Mesothelial cell of epicardium (in vitro differentiated cells): Measurements from ENCODE around the gene CDH12. TPM values are rescaled to one million over a fixed set of nuclear protein-coding genes. Genes with fewer than 3 reads are reported as not detected.
"Not testable (repeated sequence)": the region's sequence is repeated elsewhere in the genome, so short reads cannot be mapped to it uniquely, and the experiment has no call there.

ENCODE experiments used
- DNase-seq, 2 experiments: peaks; one replicate each; pipeline ENCODE4 v3.0.0; 2021; ENCODE audit warnings: low spot score in 2 of 2; ENCODE audit not compliant: unreplicated experiment in 2 of 2
- H3K27ac Mint-ChIP-seq: 2 replicates; pipeline ENCODE4 v1.8.0; 2021; ENCODE audit warnings: mixed read lengths
- H3K27me3 Mint-ChIP-seq: 2 replicates; pipeline ENCODE4 v1.8.0; 2021; ENCODE audit warnings: low read depth, mixed read lengths
- H3K36me3 Mint-ChIP-seq: 2 replicates; pipeline ENCODE4 v1.8.0; 2021; ENCODE audit warnings: mixed read lengths
- H3K4me1 Mint-ChIP-seq: 2 replicates; pipeline ENCODE4 v1.8.0; 2021; ENCODE audit warnings: mixed read lengths
- H3K4me3 Mint-ChIP-seq: 2 replicates; pipeline ENCODE4 v1.8.0; 2021; ENCODE audit warnings: mild to moderate bottlenecking, moderate library complexity, mixed read lengths
- H3K9me3 Mint-ChIP-seq: 2 replicates; pipeline ENCODE4 v1.8.0; 2021; ENCODE audit warnings: mixed read lengths
- CTCF ChIP-seq: fragments of 200-600 bp; sonication (generic); IDR thresholded peaks from one replicate; pipeline ENCODE4 v1.5.0; 2021; ENCODE audit warnings: antibody characterized with exemption; ENCODE audit not compliant: unreplicated experiment
- total RNA-seq: library from RNA; stranded (reverse); gene quantifications from 3 replicates; pipeline ENCODE4 v1.2.1, GENCODE V29; 2021

CDH12 gene
- total RNA-seq, 1 donor from 2014 or later, result 1.6 TPM

GRCh38 chr5:22892441-22892840 lies 39.3 kb upstream of the CDH12 start:
- Mint-ChIP-seq H3K36me3 (no peaks in the 10 kb centered on the region), H3K4me1 (peaks cover 4% of the 10 kb centered on the region), H3K4me3 (no peak overlapping the region), H3K27me3 (peaks cover 4% of the 10 kb centered on the region), H3K9me3 (no peaks in the 10 kb centered on the region), H3K27ac (no peak overlapping the region)
- TF ChIP-seq CTCF, result no peak
- DNase-seq, result no peak

GRCh38 chr5:22889720-22890119 lies 36.6 kb upstream of the CDH12 start:
- no peak overlapping the region for H3K27ac Mint-ChIP-seq
- no peaks in the 10 kb centered on the region for H3K4me1 Mint-ChIP-seq
- no peak overlapping the region for H3K4me3 Mint-ChIP-seq
- H3K9me3 Mint-ChIP-seq, result no peaks in the 10 kb centered on the region
- no peaks in the 10 kb centered on the region for H3K36me3 Mint-ChIP-seq
- no peak for DNase-seq
- H3K27me3 Mint-ChIP-seq, result peaks cover 8% of the 10 kb centered on the region
- TF ChIP-seq CTCF, result no peak

- no peak for TF ChIP-seq CTCF
- no peak for DNase-seq
- Mint-ChIP-seq H3K4me1 (no peaks in the 10 kb centered on the region), H3K4me3 (no peak overlapping the region), H3K27ac (no peak overlapping the region), H3K36me3 (no peaks in the 10 kb centered on the region), H3K9me3 (no peaks in the 10 kb centered on the region), H3K27me3 (peaks cover 8% of the 10 kb centered on the region)
These were observed 34.4 kb upstream of the CDH12 start for GRCh38 chr5:22887566-22887965.

GRCh38 chr5:22858911-22859310 lies 5.8 kb upstream of the CDH12 start:
- H3K9me3 Mint-ChIP-seq, H3K36me3 Mint-ChIP-seq, H3K4me3 Mint-ChIP-seq, DNase-seq, H3K4me1 Mint-ChIP-seq, H3K27ac Mint-ChIP-seq: not testable (repeated sequence)
- H3K27me3 Mint-ChIP-seq, result peaks cover 54% of the 10 kb centered on the region

GRCh38 chr5:22855824-22856223 lies 2.7 kb upstream of the CDH12 start:
- Mint-ChIP-seq H3K27ac (no peak overlapping the region), H3K36me3 (no peaks in the 10 kb centered on the region), H3K4me3 (no peak overlapping the region), H3K27me3 (peaks cover 68% of the 10 kb centered on the region), H3K4me1 (peaks cover 13% of the 10 kb centered on the region), H3K9me3 (no peaks in the 10 kb centered on the region)
- TF ChIP-seq CTCF, result no peak
- DNase-seq, result no peak

- no peak for TF ChIP-seq CTCF
- peaks cover 79% of the 10 kb centered on the region for H3K27me3 Mint-ChIP-seq
- H3K4me3 Mint-ChIP-seq, result no peak overlapping the region
These were observed 2.2 kb downstream of the CDH12 start for GRCh38 chr5:22850981-22851380.

More at GRCh38 chr5:22850981-22851380, 2.2 kb downstream of the CDH12 start:
- Mint-ChIP-seq H3K4me1 (peaks cover 13% of the 10 kb centered on the region), H3K9me3 (no peaks in the 10 kb centered on the region), H3K27ac (no peak overlapping the region), H3K36me3 (no peaks in the 10 kb centered on the region)
- no peak for DNase-seq
